NCI-H1694 (cell line): ENCODE results near the gene DNAJC5.

Source experiments
- DNase-seq: peaks from one replicate; lab custom pipeline; 2025; lab: John Stamatoyannopoulos, UW

The DNAJC5 gene

DNA sequence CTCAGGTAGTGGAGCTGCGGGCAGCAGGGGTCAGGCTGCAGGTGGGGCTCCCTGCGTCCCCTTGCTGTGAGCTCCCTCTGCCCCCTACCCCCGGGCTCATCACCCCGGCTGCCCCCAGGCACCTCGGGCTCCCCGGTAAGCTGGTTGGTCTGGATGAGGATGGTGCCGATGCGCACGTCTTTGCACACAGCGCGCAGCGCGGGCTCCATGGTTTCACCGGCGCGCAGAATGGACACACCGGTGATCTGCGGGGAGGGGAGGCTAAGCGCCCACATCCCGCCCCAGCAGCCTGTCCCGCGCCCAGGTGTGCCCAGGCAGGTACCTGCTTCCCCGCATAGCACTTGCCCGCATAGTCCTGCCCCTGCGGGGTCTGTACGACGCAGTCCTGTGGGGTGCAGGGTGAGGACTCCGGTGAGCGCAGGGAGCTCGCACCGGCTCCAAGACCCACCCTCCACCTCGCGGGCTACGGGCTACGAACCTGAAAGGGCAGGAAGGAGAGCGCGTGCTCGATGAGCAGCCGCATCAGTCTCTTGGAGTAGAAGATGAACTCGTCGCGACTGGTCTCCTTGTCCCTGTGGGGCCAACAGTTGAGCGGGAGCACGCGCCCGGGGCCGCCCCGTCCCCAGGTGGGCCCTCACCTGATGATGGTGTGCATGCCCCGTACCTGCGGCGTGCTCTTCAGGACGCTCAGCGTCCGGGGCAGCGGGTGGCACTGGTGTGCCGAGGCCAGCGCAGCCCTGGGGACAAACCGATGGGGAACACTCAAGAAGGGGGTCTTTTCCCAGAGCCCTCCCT lies 45.7 kb downstream of the DNAJC5 start:
- DNase-seq, result no peak

- DNase-seq, result no peak
These were observed 46.6 kb downstream of the DNAJC5 start for GRCh38 chr20:63941282-63942081.

GRCh38 chr20:63942250-63942951 lies 47.5 kb downstream of the DNAJC5 start:
- DNase-seq, result no peak

DNA sequence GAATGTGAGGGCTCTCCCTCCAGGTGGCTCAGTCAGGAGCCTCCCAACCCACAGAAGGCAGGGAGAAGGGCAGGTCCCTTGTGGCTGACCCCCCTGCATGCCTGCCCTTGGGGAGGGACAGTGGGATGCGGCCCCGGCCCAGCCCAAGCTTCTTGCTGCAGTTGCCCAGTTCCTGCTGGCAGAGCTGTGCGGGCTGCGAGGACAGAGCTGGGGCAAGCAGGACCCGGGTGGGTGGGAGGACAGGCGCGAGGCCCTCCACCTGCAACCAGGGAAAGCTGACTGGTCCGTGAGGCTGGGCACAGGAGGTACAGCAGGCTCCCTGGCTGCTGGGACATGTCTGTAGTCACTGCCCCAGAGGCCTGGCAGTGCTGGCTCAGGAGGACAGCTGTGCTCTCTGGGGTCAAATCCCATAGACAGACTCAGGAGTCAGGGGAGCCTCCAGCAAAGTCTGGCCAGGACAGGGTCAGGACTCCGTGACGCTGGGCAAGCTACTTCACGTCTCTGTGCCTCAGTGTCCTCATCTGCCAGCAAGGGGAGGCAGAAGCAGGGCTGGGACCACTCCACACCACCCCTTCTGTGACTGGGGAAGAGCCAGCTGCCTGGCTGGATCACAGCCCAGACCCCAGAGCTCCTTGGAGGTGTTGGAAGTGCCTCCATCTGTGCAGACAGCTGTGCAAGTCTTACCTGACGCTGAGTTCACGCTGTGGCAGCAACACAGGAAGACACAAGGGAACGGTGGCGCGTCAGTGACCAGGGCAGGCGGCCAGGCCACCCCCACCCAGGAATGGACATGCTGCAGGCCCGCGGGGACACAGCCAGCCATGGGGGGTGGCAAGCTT lies 48.3 kb downstream of the DNAJC5 start:
- peak; percentile 44 for DNase-seq

- no peak for DNase-seq
These were observed 48.8 kb downstream of the DNAJC5 start for GRCh38 chr20:63943808-63944077.

DNA sequence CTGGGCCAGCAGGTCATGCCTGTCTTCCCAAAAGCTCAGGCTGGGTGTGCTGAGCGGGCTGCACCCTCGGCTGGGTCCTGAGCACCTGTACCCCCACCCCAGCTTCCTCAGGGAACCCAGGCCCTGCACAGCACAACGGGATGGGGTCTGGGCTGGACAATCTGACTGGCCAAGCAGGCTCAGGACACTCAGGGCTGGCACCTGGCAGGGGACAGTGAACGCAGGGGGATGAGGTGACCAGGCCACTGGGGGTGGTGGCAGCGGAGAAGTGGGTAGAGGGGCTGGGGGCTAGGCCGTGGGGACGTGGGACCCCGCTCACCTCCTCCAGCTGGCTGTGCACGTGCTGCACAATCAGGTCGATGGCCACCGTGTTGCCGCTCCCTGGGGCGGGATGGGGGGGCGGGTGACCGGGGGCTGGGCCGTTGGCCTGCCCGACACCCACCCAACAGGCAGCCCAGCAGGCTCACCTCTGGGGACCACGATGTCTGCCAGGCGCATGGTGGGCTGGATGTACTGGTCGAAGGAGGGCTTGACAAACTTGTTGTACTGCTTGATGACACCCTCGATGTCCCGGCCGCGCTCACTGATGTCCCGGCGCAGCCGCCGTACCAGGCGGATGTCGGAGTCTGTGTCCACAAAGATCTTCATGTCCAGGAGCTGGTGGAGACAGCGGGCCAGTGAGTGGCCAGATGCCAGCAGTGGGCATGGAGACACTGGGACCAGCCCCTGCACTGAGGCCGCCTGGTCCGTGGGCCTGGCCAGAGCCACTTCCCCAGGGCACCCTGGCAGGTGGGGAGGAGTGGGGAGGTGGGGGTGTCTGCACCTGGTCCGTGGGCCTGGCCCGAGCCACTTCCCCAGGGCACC lies 49.4 kb downstream of the DNAJC5 start:
- DNase-seq, result no peak

DNA sequence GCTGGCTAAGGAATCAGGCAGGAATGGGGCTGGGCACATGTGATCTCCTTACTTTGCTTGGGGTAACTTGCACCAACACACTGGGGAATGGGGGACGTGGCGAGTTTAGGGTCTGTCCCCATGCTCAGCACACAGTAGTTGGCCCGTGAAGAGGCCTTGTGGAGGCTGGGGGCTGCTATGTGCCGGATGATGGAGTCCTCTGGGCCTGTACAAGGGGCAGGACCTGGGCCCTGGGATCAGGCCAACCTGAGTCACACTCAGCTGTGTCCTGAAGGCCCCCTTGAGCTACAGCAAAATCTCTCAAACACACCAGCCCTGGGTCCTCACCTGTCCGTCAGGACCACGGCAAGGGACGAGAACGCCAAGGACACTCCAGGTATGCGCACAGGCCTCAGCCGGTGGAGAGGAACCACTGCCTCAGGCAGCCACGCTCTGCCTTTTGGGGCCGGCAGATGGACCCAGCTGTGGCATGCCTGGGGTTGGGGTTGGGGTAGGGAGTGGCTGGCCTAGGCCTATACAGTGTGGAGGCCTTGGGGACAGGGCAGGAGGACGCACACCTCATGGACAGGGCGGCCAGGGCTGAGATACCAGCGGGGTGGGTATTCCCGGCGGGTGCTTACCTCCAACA lies 50.2 kb downstream of the DNAJC5 start:
- no peak for DNase-seq

DNA sequence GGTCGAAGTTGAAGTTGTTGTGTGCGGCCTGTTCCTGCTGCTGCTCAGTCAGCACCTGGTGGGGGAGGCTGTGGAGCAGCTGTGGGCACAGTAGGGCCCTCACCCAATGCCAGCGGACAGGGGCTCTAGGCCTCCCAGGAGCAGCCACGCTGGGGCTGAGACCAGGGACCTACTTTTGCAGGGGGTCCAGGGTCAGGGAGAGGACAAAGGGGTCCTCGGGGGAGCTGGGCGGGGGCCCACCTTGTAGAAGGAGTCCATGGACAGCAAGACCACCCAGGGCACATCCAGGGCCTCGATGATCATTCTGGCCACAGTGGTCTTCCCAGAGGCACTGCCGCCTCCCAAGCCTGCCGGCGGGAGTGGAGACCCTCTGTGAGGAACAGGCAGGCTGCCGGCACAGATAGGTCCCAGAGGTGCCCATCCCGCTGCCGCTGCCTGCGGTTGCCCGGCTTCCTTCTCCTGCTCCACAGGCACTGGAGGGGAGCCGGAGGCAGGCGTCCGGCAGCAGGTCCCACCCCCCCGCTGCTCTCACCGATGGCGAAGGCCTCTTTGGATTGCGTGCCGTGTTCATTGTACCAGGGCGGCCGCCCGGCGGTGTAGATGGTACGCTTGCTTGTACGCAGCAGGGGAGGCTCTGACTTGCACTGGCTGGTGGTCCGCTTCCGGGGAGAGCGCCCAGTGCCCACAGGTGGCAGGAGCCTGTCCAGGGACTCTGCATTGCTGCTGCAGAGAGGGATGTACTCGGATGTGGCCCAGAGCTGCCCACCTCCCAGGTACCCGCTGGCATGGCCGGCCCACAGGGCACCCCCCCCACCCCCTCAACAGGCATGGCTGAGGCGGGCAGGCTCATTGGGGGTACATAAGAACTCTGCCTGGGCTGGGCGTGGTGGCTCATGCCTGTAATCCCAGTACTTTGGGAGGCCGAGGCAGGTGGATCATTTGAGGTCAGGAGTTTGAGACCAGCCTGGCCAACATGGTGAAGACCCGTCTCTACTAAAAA lies 51.3 kb downstream of the DNAJC5 start:
- no peak for DNase-seq

DNA sequence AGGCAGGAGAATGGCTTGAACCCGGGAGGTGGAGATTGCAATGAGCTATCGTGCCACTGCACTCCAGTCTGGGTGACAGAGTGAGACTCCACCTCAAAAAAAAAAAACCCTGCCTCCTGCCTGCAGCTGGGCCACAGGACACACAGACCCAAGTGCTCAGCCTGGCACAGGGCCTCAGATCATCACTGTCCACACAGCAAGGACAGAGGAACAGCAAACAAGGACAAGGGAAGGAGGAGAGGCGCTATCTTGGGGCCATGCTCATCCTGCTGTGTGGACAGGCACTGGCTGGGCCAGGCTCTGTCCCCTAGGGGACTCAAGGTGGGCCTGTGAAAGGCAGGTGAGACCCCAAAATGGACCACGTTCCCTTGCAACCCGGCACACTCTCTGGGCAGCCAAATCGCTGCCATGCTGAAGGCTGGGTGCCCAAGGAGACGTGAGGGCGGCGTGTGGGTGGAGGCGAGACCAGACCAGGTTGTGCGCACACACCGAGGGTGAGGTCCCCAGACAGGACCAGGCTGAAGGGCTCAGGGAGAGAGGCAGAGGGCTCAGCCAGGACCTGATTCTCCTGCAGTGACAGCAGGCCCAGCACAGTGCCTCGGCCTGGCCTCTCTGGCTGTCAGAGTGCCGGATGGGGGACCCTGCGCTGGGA lies 52.2 kb downstream of the DNAJC5 start:
- no peak for DNase-seq

DNA sequence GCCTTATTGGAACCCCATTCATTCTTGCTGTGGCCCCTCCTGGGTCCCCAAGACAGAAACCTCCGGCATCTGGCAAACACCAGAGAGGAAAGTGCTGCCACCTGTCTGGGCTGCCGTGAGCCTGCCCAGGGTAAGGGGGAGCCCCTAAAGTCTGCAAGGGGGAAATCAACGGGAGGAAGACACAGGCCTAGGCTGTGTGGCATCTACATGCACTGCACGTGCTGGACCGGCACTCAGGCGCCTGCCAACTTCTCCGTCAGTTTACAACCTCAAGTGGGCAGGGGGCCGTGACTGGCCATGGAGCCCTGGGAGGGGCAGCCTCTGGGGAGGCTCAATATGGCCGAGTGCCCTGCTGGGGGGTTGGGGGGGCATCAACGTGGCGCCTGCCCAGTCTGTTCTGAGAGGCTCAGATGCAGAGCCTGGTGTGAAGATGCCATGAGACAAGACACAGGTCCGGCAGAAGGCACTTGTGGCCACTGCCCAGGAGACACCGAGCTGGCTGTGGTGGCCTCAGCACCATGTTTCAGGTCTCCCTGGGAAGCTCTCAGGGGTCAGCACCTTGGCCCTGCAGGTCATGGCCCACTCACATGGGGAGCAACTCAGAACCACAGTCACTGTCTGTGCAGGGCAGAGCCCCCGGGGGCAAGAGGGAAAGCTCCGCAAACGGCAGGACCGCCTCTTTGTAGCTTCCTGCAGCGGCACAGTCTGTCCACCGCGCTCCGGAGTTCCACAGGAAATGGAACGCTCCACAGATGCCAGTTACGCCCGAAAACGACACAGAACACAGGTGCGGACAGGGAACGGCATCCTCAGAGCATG lies 52.9 kb downstream of the DNAJC5 start:
- no peak for DNase-seq

DNA sequence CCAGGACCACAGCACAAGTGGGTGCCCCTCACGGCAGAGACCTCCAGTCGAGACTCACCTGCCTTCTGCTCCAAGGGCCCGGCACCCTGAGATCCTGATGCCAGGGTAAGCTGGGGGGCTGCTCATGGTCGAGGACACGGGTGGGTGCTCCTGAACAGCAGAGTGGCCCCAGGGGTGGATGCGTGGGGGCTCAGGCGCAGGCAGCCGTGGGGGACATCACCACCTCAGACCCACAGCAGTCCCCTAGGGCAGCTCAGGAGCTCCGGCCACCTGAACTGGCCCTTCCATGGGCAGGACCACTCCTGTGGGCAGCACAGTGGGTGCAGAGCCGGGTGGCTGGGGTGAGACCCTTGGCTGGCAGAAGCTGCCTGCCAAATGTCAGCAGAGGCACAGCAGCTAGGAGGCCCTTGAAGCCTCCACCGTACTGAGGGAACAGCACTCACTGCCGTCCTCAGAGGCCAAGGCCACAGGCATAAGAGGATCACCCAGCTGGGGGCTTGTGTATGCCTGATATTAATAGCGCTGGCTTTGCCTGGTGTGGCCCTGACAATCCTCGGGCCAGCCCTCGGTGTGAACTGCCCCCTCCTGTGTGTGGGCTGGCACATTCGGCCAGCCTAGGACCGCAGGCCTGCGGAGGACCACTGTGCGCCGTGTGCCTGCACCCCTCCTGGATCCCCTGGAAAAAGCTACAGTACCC lies 55.9 kb downstream of the DNAJC5 start:
- DNase-seq, result no peak

GRCh38 chr20:63951398-63952209 lies 56.7 kb downstream of the DNAJC5 start:
- DNase-seq, result no peak

DNA sequence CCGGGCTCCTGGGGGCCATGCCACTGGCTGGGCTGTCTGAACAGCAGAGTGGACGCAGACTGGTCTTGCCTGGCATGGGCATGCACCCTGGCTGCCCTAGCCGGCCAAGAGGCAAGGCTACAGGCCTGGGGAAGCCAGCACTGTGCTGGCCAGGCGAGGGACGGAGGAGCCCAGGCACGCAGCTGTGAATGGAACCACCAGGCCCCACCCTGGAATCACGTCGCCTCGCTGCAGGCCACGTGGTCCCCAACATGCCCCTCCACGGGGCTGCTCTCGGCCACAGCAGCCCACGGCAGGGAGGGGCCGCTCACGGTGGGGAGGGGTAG lies 57.2 kb downstream of the DNAJC5 start:
- no peak for DNase-seq

DNA sequence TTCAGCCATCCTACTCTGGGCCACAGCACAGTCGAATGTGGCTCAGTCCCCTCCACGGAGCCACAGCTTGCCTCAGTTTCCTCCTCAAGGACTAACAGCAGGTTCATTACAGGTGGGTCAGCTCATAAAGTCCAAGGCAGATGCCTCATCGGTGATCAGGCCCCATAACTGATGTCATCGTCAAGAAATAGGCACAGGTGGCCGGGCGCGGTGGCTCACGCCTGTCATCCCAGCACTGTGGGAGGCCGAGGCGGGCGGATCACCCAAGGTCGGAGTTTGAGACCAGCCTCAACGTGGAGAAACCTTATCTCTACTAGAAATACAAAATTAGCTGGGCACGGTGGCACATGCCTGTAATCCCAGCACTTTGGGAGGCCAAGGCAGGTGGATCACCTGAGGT lies 57.8 kb downstream of the DNAJC5 start:
- no peak for DNase-seq

DNA sequence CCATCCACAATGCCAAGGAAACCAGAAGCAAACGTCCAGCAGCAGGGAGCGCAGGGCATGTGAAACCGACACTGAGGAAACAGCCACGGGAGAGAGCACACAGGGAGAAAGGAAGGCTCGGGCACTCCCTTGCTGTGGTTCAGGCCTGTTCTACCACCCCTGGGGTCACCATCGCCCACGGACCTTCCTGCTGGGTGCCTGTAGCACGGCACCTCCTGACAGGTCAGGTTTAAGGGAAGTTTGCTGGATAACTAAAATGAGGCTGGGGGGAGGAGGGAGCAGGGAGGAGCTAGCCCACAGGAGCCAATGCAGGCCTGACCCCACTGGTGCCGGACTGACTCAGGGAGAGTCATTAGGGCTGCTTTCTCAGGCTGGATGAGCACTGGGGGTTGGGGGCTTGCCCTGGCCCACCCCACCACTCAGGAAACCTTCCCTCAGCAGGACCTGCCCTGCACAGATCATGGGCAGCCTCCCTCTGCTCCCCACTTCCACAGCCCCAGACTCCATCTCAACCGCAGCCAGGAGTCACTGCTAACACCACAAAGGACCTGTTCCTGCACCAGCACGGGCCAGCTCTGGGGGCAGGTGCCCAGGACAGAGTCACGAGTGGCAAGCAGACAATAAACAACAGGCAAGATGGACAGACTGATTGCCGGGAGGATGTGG lies 59.0 kb downstream of the DNAJC5 start:
- no peak for DNase-seq

DNA sequence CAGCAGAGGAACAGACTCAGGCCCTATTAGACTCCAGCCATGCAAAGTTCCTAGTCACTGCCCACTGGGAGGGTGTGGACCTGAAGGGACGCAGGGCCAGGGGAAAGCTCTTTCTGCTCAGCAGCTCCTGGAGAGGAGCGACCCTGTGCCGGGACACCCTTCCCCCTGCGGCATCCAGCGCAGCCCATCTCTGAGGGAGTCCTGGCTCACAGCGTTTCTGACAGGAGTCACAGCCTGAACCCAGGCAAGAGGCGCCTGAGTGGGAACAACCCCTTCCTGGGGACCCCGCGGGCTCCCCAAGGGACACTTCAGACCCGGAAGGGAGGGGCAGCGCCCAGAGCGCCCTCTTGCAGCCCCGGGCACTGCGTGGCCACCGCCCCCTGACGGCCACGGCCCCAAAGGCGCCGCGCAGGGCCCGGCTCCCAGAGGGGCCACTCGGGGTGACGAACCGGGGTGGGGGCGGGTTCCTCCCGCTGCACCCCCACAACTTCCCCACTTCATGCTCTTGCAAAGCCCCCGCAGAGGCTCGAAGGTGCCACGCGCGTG lies 60.4 kb downstream of the DNAJC5 start:
- no peak for DNase-seq
